ENCODE data around the gene SENP2. TPM values are rescaled to one million over a fixed set of nuclear protein-coding genes. Genes with fewer than 3 reads are reported as not detected.
"Not testable (repeated sequence)": the region's sequence is repeated elsewhere in the genome, so short reads cannot be mapped to it uniquely, and the experiment has no call there.

Gene SENP2
- total RNA-seq, 1 experiment from 2014 or later: 56.9 TPM

DNA sequence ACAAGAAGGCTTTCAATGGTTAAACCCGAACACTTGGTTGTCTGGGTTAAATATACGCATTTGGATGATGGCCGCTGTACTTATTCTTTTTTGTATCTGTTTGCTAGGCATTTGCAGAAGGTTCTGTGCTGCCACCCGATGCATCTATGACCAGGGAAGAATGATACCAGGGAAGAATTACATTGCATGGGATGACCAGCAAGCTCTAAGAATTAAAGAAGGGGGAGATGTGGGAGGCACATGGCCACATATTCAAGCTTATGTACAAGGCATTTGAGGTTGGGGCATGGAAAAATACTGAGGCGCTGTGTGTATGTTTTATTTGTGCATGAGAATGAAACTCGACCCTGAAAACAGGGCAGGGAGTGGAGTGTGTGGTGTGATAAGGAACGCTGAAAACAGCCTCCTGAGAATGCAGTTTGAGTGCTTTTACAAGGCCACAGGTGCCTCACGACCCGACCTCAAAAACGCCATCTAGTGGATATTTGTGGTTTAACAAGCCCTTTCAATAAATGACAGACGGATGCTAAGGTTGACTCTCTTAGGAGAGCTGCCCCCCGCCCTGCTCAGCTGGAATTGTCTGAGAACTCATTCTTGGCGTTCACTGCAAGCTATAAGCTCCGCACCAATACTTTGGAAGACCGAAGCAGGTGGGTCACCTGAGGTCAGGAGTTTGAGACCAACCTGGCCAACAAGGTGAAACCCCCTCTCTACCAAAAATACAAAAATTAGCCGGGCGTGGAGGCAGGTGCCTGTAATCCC is 10.8 kb upstream of the SENP2 start:
- CTCF ChIA-PET: interaction anchor here (0.5 to 6.8 kb wide), 26 partner anchors 9 to 368 kb away, joined by 3 to 76 read pairs (median 5); partner anchors contain the start of genes LIPH, SENP2 and TMEM41A
- POLR2A ChIA-PET: interaction anchor here (0.6 to 1.7 kb wide), 2 partner anchors 11 to 63 kb away, joined by 3 to 7 read pairs; partner anchors contain the start of gene SENP2
- Mint-ChIP-seq H3K4me1 (peaks cover 11% of the 10 kb centered on the region), H3K36me3 (peaks cover 26% of the 10 kb centered on the region), H3K9me3 (peaks cover 22% of the 10 kb centered on the region), H3K27ac (peak overlapping the region; percentile 69)
- TF ChIP-seq, protein P1, sequence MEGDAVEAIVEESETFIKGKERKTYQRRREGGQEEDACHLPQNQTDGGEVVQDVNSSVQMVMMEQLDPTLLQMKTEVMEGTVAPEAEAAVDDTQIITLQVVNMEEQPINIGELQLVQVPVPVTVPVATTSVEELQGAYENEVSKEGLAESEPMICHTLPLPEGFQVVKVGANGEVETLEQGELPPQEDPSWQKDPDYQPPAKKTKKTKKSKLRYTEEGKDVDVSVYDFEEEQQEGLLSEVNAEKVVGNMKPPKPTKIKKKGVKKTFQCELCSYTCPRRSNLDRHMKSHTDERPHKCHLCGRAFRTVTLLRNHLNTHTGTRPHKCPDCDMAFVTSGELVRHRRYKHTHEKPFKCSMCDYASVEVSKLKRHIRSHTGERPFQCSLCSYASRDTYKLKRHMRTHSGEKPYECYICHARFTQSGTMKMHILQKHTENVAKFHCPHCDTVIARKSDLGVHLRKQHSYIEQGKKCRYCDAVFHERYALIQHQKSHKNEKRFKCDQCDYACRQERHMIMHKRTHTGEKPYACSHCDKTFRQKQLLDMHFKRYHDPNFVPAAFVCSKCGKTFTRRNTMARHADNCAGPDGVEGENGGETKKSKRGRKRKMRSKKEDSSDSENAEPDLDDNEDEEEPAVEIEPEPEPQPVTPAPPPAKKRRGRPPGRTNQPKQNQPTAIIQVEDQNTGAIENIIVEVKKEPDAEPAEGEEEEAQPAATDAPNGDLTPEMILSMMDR (IDR thresholded peaks at IDR 0.05): peak; percentile 64
- ATAC-seq (peak; percentile 94), DNase-seq (ENCODE audit: low spot score) (peak; percentile 58)
- H3K4me3 Mint-ChIP-seq; H3K27me3 Mint-ChIP-seq (ENCODE audit: low read depth): not testable (repeated sequence)

DNA sequence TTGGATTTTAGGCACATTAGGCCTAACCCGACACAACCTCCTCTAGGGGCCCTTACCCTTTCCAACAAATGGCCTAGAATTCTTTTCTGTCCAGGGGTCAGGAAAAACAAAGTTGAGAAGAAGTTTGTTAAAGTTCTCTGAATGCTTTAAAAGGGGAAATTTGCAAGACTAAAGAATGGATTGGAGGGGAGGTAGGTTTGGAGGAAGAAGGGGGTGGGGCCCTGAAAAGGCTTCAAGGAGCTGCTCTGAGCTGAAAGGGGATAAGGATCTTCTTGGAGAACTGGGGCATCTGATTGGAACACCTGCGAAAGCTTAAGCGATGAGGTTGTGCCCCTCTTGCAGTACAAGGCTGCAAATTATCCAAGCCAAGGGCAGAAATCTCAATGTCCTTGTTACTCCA is 3.9 kb upstream of the SENP2 start:
- ATAC-seq (peak; percentile 62), DNase-seq (ENCODE audit: low spot score) (peak; percentile 57)
- TF ChIP-seq, protein P2, sequence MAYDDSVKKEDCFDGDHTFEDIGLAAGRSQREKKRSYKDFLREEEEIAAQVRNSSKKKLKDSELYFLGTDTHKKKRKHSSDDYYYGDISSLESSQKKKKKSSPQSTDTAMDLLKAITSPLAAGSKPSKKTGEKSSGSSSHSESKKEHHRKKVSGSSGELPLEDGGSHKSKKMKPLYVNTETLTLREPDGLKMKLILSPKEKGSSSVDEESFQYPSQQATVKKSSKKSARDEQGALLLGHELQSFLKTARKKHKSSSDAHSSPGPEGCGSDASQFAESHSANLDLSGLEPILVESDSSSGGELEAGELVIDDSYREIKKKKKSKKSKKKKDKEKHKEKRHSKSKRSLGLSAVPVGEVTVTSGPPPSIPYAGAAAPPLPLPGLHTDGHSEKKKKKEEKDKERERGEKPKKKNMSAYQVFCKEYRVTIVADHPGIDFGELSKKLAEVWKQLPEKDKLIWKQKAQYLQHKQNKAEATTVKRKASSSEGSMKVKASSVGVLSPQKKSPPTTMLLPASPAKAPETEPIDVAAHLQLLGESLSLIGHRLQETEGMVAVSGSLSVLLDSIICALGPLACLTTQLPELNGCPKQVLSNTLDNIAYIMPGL (CRISPR knock-in tag; IDR thresholded peaks at IDR 0.05): no peak
- TF ChIP-seq HMGA2 (CRISPR knock-in tag; IDR thresholded peaks at IDR 0.05) (no peak), SOX15 (CRISPR knock-in tag; IDR thresholded peaks at IDR 0.05) (no peak), ZNF671 (CRISPR knock-in tag; IDR thresholded peaks at IDR 0.05) (no peak), IRF2 (CRISPR knock-in tag; IDR thresholded peaks at IDR 0.05; ENCODE audit: borderline replicate concordance, low read depth) (no peak), NR3C1 (CRISPR knock-in tag; conservative IDR thresholded peaks at IDR 0.05; ENCODE audit: low read depth) (no peak), ESRRA (CRISPR knock-in tag; IDR thresholded peaks at IDR 0.05; ENCODE audit: borderline replicate concordance) (no peak)
- TF ChIP-seq, protein P3, sequence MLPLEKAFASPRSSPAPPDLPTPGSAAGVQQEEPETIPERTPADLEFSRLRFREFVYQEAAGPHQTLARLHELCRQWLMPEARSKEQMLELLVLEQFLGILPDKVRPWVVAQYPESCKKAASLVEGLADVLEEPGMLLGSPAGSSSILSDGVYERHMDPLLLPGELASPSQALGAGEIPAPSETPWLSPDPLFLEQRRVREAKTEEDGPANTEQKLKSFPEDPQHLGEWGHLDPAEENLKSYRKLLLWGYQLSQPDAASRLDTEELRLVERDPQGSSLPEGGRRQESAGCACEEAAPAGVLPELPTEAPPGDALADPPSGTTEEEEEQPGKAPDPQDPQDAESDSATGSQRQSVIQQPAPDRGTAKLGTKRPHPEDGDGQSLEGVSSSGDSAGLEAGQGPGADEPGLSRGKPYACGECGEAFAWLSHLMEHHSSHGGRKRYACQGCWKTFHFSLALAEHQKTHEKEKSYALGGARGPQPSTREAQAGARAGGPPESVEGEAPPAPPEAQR (CRISPR knock-in tag; IDR thresholded peaks at IDR 0.05): no peak
- TF ChIP-seq, protein P4, sequence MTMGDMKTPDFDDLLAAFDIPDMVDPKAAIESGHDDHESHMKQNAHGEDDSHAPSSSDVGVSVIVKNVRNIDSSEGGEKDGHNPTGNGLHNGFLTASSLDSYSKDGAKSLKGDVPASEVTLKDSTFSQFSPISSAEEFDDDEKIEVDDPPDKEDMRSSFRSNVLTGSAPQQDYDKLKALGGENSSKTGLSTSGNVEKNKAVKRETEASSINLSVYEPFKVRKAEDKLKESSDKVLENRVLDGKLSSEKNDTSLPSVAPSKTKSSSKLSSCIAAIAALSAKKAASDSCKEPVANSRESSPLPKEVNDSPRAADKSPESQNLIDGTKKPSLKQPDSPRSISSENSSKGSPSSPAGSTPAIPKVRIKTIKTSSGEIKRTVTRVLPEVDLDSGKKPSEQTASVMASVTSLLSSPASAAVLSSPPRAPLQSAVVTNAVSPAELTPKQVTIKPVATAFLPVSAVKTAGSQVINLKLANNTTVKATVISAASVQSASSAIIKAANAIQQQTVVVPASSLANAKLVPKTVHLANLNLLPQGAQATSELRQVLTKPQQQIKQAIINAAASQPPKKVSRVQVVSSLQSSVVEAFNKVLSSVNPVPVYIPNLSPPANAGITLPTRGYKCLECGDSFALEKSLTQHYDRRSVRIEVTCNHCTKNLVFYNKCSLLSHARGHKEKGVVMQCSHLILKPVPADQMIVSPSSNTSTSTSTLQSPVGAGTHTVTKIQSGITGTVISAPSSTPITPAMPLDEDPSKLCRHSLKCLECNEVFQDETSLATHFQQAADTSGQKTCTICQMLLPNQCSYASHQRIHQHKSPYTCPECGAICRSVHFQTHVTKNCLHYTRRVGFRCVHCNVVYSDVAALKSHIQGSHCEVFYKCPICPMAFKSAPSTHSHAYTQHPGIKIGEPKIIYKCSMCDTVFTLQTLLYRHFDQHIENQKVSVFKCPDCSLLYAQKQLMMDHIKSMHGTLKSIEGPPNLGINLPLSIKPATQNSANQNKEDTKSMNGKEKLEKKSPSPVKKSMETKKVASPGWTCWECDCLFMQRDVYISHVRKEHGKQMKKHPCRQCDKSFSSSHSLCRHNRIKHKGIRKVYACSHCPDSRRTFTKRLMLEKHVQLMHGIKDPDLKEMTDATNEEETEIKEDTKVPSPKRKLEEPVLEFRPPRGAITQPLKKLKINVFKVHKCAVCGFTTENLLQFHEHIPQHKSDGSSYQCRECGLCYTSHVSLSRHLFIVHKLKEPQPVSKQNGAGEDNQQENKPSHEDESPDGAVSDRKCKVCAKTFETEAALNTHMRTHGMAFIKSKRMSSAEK (CRISPR knock-in tag; IDR thresholded peaks at IDR 0.05; ENCODE audit: borderline replicate concordance): no peak
- no peaks in the 10 kb centered on the region; the same call in 1 of the 2 replicates for H3K27me3 Mint-ChIP-seq (ENCODE audit: low read depth)
- H3K27ac Mint-ChIP-seq: peak overlapping the region; percentile 99
- H3K9me3 Mint-ChIP-seq: no peaks in the 10 kb centered on the region
- ChIA-PET CTCF (interaction anchor here (0.7 to 2.5 kb wide), 7 partner anchors 23 to 1033 kb away, joined by 3 to 20 read pairs (median 4); partner anchors contain the start of gene TMEM41A), POLR2A (interaction anchor here (0.5 to 1.0 kb wide), 3 partner anchors 83 to 869 kb away, joined by 3 to 8 read pairs (median 3); partner anchors contain the start of gene TMEM41A)
- H3K4me1 Mint-ChIP-seq: peaks cover 44% of the 10 kb centered on the region
- no peaks in the 10 kb centered on the region for H3K36me3 Mint-ChIP-seq
- peak overlapping the region; percentile 84 for H3K4me3 Mint-ChIP-seq
